ENCODE results near the gene DEFB121.

DNA sequence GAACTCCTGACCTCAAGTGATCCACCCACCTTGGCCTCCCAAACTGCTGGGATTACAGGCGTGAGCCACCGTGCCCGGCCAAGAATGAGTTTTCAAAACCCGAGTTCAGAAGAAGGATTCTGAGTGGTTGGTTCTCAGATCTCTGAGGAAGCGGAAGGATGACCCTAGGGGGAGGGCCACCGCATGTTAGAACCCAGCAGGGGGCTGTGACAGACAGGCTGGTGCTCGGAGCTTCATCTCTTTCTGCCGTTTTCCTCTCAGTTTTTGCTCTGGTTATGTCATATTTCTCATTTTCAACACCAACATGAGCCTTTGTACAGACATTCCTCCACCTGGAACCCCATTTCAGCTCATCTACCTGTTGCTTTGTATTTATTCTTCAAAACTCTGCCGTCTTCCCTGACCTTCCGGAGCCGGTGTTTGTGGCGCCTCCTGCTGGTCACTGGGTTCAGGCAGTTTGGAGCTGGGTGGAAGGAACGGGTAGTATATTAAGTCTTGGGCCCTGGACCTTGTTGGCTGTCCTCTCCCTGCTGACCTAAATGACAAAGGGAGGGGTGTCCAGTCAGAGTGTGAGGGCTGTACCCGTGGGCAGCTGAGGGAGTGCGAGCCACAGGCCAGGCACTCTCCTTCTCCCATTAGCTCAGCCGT, 34.1 kb upstream of the DEFB121 start, which contains the start of gene DEFB123:
- no peak for TF ChIP-seq POLR2AphosphoS5 (IDR thresholded peaks at IDR 0.05; ENCODE audit: low read depth, low read length)
- TF ChIP-seq, protein P1, sequence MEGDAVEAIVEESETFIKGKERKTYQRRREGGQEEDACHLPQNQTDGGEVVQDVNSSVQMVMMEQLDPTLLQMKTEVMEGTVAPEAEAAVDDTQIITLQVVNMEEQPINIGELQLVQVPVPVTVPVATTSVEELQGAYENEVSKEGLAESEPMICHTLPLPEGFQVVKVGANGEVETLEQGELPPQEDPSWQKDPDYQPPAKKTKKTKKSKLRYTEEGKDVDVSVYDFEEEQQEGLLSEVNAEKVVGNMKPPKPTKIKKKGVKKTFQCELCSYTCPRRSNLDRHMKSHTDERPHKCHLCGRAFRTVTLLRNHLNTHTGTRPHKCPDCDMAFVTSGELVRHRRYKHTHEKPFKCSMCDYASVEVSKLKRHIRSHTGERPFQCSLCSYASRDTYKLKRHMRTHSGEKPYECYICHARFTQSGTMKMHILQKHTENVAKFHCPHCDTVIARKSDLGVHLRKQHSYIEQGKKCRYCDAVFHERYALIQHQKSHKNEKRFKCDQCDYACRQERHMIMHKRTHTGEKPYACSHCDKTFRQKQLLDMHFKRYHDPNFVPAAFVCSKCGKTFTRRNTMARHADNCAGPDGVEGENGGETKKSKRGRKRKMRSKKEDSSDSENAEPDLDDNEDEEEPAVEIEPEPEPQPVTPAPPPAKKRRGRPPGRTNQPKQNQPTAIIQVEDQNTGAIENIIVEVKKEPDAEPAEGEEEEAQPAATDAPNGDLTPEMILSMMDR (IDR thresholded peaks at IDR 0.05; ENCODE audit: control extremely low read depth in 1 of 3, insufficient read depth in 1 of 3, low read depth in 1 of 3, low read length in 3 of 3), result peak in 2 of 3 experiments; percentile 14 to 34; a peak in 2 of 4 replicates
- no peak for TF ChIP-seq HDAC2 (IDR thresholded peaks at IDR 0.05; ENCODE audit: borderline replicate concordance in 1 of 2, low read depth in 2 of 2, low read length in 2 of 2)
- no peak for TF ChIP-seq SIN3A (conservative IDR thresholded peaks at IDR 0.05 in 1 of 2, IDR thresholded peaks at IDR 0.05 in 1 of 2; ENCODE audit: low read depth in 1 of 2, low read length in 2 of 2)
- TF ChIP-seq, protein P2, sequence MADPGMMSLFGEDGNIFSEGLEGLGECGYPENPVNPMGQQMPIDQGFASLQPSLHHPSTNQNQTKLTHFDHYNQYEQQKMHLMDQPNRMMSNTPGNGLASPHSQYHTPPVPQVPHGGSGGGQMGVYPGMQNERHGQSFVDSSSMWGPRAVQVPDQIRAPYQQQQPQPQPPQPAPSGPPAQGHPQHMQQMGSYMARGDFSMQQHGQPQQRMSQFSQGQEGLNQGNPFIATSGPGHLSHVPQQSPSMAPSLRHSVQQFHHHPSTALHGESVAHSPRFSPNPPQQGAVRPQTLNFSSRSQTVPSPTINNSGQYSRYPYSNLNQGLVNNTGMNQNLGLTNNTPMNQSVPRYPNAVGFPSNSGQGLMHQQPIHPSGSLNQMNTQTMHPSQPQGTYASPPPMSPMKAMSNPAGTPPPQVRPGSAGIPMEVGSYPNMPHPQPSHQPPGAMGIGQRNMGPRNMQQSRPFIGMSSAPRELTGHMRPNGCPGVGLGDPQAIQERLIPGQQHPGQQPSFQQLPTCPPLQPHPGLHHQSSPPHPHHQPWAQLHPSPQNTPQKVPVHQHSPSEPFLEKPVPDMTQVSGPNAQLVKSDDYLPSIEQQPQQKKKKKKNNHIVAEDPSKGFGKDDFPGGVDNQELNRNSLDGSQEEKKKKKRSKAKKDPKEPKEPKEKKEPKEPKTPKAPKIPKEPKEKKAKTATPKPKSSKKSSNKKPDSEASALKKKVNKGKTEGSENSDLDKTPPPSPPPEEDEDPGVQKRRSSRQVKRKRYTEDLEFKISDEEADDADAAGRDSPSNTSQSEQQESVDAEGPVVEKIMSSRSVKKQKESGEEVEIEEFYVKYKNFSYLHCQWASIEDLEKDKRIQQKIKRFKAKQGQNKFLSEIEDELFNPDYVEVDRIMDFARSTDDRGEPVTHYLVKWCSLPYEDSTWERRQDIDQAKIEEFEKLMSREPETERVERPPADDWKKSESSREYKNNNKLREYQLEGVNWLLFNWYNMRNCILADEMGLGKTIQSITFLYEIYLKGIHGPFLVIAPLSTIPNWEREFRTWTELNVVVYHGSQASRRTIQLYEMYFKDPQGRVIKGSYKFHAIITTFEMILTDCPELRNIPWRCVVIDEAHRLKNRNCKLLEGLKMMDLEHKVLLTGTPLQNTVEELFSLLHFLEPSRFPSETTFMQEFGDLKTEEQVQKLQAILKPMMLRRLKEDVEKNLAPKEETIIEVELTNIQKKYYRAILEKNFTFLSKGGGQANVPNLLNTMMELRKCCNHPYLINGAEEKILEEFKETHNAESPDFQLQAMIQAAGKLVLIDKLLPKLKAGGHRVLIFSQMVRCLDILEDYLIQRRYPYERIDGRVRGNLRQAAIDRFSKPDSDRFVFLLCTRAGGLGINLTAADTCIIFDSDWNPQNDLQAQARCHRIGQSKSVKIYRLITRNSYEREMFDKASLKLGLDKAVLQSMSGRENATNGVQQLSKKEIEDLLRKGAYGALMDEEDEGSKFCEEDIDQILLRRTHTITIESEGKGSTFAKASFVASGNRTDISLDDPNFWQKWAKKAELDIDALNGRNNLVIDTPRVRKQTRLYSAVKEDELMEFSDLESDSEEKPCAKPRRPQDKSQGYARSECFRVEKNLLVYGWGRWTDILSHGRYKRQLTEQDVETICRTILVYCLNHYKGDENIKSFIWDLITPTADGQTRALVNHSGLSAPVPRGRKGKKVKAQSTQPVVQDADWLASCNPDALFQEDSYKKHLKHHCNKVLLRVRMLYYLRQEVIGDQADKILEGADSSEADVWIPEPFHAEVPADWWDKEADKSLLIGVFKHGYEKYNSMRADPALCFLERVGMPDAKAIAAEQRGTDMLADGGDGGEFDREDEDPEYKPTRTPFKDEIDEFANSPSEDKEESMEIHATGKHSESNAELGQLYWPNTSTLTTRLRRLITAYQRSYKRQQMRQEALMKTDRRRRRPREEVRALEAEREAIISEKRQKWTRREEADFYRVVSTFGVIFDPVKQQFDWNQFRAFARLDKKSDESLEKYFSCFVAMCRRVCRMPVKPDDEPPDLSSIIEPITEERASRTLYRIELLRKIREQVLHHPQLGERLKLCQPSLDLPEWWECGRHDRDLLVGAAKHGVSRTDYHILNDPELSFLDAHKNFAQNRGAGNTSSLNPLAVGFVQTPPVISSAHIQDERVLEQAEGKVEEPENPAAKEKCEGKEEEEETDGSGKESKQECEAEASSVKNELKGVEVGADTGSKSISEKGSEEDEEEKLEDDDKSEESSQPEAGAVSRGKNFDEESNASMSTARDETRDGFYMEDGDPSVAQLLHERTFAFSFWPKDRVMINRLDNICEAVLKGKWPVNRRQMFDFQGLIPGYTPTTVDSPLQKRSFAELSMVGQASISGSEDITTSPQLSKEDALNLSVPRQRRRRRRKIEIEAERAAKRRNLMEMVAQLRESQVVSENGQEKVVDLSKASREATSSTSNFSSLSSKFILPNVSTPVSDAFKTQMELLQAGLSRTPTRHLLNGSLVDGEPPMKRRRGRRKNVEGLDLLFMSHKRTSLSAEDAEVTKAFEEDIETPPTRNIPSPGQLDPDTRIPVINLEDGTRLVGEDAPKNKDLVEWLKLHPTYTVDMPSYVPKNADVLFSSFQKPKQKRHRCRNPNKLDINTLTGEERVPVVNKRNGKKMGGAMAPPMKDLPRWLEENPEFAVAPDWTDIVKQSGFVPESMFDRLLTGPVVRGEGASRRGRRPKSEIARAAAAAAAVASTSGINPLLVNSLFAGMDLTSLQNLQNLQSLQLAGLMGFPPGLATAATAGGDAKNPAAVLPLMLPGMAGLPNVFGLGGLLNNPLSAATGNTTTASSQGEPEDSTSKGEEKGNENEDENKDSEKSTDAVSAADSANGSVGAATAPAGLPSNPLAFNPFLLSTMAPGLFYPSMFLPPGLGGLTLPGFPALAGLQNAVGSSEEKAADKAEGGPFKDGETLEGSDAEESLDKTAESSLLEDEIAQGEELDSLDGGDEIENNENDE (IDR thresholded peaks at IDR 0.05; ENCODE audit: insufficient replicate concordance, low read length), result no peak
- no peak for TF ChIP-seq EP300 (IDR thresholded peaks at IDR 0.05; ENCODE audit: borderline replicate concordance in 1 of 2, low read depth in 2 of 2, low read length in 2 of 2)
- no peak for TF ChIP-seq YY1 (IDR thresholded peaks at IDR 0.05; ENCODE audit: low read depth, low read length)
